ENCODE data around the gene B3GNT7. TPM values are rescaled to one million over a fixed set of nuclear protein-coding genes. Genes with fewer than 3 reads are reported as not detected.
"Not testable (repeated sequence)": the region's sequence is repeated elsewhere in the genome, so short reads cannot be mapped to it uniquely, and the experiment has no call there.

The B3GNT7 gene, protein sequence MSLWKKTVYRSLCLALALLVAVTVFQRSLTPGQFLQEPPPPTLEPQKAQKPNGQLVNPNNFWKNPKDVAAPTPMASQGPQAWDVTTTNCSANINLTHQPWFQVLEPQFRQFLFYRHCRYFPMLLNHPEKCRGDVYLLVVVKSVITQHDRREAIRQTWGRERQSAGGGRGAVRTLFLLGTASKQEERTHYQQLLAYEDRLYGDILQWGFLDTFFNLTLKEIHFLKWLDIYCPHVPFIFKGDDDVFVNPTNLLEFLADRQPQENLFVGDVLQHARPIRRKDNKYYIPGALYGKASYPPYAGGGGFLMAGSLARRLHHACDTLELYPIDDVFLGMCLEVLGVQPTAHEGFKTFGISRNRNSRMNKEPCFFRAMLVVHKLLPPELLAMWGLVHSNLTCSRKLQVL
- total RNA-seq, result 7.2 and 19.1 TPM in 2 replicates

DNA sequence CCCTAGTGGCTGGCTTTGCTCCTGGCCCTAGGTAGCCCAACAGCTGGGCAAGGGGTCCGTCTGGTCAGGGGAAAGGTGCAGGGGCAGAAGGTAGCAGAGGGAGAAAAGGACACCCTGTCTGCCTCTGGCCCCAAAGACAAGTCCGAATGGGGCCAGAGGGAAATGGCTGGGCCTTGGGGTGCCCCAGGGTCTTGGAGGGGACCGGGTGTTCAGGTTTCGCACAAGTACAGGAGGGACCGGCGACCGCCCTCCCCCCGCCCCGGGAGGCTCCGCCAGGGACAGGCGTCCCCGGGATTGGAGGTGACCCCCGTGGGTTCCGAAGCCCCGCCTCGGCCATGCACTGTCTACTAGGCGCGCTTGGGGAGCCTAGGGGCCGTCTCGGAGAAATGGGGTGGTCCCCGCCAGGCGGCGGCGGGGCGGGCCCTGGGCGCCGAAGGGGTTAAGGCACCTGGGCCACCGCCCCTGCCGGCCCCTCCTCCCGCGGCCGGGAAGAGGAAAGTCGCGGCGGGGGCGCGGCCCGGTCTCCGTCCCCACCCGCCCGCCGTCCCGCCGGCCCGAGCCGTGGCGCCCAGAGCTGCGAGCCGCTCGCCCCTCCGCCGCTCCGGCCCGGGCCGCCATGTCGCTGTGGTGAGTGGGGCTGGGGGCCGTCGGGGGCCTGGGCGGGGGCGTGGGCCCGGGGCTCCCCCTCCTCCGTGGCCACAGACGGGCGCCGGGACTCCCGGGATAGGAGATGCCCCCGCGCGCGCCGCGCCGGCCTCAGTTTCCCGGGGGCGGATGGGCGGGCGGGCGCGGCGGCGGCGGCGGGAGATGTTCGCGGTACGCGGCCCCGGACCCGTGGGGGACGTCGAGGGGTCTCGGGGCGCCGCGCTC lies at the start of gene B3GNT7:
Gene B3GNT7, plus strand, starts transcription at position 523 of the 870 bp plus-strand sequence. Its CDS starts 94 bp downstream, at position 617.
- no peak for DNase-seq (ENCODE audit: low read depth in 2 of 2)

DNA sequence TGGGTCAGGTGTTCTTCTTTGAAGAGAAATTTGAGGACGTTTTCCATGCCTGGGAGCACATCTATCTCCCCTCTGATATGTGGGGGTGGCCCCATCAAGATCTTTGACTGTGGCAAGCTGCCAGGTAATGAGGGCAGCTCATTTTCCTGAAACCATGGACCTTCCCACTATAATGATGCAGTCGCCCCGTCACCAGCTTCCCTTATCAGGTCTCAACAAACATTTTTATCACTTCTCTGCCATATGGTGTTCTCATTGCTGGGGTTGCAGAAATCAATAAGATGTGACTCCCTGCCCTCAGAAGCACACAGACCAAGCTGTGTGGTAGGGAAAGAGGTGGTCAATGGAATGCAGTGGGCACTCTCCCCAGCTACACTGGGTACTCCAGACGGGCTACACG lies 48.4 kb upstream of the B3GNT7 start:
- no peak for DNase-seq (ENCODE audit: low read depth in 2 of 2)

DNA sequence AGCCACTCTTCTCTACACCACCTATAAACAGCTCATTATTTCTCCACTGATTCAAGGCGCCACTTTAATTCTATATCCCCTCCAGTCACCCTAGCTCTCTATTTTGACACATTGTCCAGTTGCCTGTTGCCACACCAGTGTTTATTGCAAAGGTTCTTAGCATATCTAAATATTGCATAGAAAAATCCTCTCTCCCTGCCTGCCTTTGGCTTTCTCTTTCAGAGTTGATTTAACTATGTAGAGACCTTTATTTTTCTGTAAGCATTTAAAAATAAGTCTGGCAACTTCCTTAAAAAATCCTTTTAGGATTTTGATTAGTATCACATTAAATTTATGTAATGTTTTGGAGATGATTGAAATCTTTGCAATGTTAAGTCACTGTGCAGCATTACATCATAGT lies 47.9 kb upstream of the B3GNT7 start:
- DNase-seq (ENCODE audit: low read depth in 2 of 2), result no peak

DNA sequence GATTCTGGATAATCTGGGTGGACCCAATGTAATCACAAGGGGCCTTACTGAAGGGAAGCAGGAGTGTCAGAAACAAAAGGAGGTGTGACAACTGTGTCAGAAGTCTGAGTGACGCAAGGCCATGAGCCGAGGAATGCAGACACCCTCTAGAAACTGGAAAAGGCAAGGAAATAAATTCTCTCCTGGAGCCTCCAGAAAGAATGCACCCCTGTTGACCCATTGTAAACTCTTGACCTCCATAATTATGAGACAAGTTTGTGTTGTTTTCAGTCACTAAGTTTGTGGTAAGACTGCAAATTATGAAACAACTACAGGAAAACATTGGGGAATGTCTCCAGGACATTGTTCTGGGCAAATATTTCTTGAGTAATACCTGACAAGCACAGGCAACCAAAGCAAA lies 47.3 kb upstream of the B3GNT7 start:
- DNase-seq (ENCODE audit: low read depth in 2 of 2), result peak in 1 of 2 donors; percentile 16

DNA sequence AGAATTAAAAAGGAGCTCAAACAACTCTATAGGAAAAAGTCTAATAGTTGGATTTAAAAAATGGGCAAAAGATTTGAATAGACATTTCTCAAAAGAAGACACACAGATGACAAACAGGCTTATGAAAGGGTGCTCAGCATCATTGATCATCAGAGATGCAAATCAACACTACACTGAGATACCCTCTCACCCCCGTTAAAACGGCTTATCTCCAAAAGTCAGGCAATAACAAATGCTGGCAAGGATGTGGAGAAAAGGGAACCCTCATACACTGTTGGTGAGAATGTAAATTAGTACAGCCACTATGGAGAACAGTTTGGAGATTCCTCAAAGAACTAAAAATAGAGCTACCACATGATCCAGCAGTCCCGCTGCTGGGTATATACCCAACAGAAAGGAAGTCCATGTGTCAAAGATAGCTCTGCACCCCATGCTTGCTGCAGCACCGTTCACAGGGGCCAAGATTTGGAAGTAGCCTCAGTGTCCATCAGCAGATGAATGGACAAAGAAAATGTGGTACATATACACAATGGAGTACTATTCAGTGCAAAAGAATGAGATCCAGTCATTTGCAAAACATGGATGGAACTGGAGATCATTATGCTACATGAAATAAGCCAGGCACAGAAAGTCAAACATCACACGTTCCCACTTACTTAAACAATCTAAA lies 46.7 kb upstream of the B3GNT7 start:
- no peak for DNase-seq (ENCODE audit: low read depth in 2 of 2)

DNA sequence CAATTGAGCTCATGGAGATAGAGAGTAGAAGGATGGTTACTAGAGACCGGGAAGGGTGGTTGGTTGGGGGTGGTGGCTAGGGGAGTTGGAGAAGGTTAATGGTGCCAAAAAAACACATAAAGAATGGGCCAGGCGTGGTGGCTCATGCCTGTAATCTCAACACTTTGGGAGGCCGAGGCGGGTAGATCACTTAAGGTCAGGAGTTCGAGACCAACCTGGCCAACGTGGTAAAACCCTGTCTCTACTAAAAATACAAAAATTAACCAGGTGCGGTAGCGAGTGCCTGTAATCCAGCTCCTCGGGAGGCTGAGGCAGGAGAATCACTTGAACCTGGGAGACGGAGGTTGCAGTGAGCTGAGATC lies 46.2 kb upstream of the B3GNT7 start:
- DNase-seq (ENCODE audit: low read depth in 2 of 2), result not testable (repeated sequence)

DNA sequence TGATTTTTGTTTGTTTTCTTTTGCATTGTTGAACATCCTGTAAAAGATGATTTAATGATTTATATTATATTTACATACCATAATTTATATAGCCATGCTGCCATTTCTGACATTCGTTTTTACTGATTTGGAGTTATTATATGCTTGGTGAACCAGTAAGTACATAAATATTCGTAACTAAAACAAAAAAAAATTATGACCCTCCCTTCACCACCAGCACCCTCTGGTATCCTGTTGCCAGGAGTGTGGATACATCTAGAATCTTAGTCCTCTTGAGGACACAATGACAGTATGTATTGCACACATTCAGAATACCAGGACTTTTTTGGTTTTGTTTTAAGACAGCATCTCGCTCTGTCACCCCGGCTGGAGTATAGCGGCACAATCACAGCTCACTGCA lies 43.9 kb upstream of the B3GNT7 start:
- no peak for DNase-seq (ENCODE audit: low read depth in 2 of 2)

DNA sequence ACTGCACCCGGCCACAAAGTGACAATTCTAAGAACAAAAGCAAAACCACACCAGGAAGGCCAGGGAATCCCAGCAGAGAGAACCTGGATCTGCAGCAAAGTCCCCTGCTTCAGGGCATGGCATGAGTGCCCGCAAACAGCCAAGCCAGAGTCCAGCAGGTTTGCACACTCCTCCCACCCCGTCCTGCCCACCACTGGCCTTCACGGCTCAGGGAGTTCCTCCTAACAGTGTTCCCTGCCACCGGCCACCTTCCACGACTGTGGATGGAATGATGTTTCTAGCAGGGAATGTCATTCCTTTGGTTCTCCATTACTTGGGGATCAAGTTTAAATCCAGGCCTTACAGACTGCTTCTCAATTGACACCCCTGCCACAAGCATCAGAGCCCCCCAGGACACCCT lies 42.0 kb upstream of the B3GNT7 start:
- DNase-seq (ENCODE audit: low read depth in 2 of 2), result no peak

DNA sequence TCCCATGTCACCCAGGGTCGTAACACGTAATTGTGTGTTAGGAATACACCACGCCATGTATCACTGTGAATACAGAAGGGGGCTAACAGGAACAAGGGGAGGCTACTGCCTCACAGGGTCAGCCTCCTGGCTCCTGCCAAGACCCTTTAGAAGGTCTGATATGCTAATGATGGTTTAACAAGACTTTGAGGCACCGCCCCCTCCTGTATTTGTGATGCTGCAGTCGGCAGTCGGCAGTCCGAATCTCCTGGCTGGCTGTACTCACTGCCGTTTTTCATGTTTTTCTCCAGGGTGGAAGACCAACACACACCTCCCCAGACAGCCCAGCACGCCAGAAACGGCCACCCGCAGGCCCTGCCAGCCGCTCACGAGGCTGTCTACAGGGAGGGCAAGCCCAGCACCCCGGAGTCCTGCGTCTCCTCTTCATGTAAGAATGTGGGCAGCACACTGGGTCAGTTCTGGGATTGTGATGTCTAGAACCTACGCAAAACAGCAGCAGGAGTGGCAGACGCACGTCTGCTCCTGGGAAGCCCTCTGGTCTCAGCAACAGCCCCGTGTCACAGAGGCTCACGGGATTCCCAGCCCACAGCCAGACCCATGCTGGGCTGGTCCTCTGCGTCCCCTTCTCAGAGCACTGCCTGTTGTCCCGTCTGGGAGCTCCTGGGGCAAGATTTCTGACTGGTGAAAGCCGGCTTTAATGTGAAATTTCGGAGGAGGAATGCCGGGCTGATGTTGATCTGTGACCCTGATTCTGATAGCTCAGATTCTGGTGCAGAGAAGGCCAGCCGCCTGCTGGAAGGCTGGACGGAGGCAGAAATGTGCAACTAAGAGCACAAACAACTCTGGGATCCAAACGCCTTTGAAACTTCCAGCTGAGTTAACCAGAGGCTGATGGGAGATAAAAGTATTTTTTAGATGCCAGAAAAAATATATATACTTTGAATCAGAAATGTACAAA lies 39.7 kb upstream of the B3GNT7 start:
- DNase-seq (ENCODE audit: low read depth in 2 of 2), result peak in 1 of 2 donors; percentile 26

DNA sequence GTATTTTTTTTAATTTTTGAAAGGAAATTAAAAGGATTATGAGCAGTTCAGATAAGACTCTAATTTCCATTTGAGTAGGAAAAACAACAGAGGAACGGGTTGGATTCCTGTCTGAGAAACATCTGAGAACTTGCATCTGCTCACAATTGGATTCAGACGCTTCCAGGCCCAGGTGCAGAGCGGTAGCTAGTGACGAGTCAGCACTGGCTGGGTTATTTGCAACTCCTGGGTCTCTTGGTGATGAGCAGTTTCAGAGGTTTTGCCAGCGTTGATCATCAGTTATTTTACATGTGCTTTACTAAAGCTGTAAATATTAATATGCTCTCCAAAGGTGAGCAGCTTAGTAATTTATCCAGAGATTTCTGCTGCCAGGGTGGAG lies 39.1 kb upstream of the B3GNT7 start:
- DNase-seq (ENCODE audit: low read depth in 2 of 2), result peak in 1 of 2 donors; percentile 42

DNA sequence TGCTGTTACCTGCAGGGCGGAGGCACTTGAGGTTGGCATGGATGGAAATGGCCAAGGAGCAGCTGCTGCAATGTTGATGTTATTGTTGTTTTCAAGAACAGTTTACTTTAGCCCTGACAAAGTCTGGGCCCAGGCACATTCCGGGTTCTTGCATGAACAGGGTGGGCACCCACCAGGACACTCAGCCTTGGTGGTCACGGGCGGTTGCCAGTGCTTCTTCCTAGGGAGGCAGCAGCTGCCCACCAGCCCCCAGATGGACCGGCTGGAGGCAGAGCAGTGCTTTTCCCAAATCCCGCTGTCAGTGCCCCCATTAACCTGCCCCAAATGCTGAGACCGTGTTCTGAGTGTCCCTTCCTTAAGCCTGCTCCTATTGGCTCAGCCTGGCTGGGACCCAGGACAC lies 38.5 kb upstream of the B3GNT7 start:
- no peak for DNase-seq (ENCODE audit: low read depth in 2 of 2)

DNA sequence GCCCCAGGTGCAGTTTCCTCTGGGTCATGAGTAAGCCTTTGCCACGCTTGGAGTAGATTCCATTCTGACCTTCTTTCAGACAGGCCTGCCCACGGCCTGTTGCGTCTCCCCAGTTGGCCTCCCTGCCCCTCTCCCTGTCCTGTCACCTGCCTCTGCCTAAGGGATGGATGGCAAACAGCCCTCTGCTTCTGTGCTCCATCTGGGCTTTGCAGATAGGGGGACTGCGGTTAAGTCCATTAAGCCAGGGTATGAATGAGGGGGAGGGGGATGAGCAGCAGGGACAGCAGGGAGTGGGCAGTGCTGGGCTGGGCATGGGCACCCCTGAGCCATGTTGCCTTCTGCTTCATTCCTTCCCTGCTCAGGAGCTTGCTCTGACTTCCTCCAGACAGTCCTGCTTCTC lies 37.6 kb upstream of the B3GNT7 start:
- no peak for DNase-seq (ENCODE audit: low read depth in 2 of 2)

DNA sequence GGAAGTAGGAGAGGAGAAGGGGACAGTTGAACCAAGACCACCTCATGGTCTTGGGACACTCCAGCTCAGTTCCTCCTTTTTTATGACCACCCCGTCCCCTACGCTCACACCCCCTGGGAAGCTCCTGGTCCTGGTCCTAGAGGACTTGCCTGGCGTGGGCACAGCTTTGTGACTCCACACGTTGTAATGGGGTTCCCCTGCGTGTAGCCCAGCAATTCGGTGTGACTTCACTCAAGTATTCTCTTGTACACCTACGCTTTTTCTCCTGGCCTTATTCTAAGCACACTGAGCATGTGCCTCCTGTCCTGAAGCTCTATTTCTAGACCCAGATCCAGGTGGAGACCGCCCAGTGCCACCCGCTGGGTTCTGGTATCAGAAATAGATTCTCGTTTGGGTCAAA lies 36.1 kb upstream of the B3GNT7 start:
- DNase-seq (ENCODE audit: low read depth in 2 of 2), result no peak

DNA sequence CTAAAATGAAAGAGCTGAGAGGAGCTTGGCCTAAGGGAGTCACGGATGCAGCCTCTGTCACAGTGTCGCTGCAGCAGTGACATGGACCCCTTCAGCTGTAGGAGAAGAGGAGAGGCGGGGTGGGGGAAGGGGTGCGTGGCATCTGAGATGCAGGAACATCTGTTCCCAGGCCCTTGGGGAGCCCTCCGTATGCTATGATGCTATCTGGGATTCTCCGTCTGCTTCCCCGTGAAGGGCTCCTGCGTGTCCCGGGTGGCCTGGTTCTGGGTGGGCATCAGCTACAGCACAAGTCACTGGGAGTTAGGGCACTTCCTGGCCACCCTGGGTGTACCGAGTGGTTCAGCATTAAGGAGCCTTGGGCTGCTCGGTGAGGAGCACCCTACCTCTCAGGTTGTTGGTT lies 35.6 kb upstream of the B3GNT7 start:
- DNase-seq (ENCODE audit: low read depth in 2 of 2), result no peak

DNA sequence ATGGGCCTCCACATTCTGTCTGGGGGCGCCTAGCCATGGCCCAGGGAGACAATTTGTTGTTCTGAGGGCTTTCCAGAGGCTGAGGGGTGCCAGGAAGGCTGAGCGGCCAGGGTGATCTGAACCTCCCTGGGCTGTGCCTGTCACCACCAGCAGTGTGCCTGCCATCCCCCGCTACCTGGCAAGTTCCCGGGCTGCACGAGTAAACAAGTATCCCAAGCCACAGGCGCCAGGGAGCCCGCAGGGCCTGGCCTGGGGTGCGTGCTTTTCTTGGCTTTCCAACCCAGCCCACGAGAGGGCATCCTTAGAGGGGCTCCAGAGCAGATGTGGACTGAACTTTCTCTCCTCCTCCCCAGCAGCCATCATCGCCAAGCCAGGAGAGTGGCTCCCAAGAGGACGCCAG lies 35.1 kb upstream of the B3GNT7 start:
- DNase-seq (ENCODE audit: low read depth in 2 of 2), result no peak

DNA sequence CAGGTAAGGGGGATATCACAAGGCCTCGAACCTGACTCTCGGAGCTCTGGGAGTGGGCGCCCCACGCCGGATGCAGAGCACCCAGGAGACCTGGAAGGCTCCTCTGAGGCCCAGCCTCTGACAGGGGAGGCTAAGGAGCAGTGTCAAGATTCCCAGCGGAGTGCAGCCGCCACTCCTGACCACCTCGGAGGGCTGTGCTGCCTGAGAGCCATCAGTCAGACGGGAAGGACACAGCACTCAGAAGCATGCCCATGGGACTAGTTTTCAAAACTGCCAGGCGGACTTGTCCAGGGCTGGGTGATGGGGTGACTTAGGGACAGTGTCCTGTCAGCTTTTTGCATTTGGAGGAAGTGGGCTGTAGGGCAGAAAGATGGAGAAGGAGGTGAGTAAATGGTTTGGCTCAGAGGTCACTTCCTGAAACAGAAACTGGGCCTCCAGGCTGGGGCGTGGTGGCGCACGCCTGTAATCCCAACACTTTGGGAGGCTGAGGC lies 34.6 kb upstream of the B3GNT7 start:
- no peak for DNase-seq (ENCODE audit: low read depth in 2 of 2)

DNA sequence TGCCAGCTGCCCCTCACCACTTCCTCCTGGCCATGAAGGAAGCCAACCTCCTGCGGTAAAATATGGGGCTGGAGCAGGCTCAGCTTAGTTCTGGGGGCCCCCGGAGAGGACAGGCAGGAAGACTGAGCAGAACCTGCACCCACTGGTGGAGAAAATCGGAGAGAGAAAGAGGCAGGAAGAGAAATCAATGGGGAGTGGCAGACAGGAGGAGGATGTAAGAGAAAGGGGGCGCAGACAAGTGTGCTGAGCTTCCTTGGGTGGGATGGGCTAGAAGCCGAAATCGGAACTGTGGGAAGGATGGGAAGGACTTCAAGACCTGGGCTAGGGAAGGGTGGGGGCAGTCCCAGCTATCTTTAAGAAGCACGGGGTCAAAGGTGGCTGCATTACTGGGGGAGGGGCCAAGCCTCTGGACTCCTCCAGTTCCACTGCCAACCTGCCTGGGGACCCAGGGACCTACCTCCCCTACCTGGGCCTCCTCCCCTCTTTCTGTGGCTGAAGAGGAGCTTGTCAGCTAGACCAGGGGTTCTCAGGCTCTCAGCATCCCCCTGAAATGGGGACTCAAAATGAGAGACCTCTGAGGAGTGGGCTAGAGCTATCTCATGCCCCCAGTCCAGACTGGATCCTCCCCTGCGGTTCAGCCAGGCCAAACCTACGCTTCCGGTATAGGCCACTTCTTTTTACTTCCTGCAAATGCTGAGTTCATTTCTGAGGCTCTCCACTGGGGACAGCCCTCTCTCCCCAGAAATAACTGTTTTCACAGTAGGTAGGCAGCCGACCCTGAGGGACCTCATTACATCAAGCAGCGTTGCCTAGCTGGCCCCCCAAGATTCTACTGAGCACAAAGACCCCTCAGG lies 33.6 kb upstream of the B3GNT7 start:
- DNase-seq (ENCODE audit: low read depth in 2 of 2), result no peak

DNA sequence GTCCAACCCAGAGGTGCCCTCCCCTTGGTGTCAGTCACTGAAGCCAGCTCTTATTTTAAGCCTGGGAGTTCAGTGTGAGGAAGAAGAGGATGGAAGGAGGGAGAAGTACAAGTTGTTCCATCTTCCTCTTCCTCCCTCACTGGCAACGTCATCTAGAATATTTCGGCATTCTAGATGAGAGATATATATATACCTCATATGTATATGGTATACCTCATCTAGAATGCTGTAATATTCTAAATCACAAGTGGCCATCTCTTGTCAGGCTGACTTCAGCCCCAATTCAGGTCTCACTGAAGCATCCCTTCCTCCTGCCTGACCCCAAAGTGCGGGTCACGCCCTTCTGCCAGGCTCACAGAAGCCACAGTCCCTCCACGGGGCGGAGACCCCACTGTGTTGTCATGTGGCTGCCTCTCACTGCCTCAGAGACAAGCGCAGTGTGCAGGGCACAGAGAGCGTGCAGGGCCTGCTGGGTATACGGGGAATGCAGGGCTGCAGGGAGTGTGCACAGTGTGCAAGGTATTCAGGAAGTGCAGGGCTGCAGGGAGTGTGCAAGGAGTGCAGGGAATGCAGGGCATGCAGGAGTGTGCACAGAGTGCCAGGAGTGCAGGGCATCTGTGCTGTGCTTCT lies 32.8 kb upstream of the B3GNT7 start:
- no peak for DNase-seq (ENCODE audit: low read depth in 2 of 2)

DNA sequence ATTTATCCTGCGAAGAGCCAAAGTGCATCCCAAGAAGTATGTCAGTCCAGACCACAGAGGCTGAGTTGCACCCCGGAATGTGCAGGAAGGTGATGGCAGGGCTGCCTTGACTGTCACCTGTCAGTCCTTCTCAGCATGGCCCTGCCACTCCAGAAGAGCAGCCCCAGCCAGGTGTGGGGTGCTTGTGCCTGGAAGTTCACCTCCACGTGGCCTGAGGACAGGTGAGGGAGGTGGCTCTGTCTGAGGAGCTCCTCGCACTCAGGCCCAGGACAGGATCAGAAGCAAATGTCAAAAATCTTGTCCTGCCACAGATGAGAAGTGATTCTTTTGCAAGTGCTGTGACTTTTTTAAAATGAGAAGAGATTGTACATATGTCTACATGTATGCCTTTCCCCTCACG lies 31.4 kb upstream of the B3GNT7 start:
- DNase-seq (ENCODE audit: low read depth in 2 of 2), result no peak

Data from dermis microvascular lymphatic vessel endothelial cell (primary cell).